ENCODE data around the gene GPC6.

GPC6 gene

DNA sequence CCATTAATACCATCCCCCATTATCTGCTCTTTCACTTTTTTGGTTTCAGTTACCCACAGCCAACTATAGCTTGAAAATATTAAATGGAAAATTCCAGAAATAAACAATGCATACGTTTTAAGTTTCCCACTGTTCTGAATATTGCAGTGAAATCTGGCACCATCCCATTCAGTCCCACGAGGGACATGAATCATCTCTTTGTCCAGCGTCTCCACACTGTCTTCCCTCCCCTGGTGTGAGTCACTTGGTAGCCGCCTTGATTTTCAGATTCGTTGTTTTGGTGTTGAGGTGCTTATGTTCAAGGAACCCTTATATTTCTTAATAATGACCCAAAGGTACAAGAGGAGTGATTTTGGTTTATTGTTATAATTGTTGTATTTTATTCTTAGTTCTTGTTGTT is 1006.8 kb downstream of the GPC6 start:
- TF ChIP-seq, protein P1, sequence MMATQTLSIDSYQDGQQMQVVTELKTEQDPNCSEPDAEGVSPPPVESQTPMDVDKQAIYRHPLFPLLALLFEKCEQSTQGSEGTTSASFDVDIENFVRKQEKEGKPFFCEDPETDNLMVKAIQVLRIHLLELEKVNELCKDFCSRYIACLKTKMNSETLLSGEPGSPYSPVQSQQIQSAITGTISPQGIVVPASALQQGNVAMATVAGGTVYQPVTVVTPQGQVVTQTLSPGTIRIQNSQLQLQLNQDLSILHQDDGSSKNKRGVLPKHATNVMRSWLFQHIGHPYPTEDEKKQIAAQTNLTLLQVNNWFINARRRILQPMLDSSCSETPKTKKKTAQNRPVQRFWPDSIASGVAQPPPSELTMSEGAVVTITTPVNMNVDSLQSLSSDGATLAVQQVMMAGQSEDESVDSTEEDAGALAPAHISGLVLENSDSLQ (IDR thresholded peaks at IDR 0.05): peak; percentile 76
- TF ChIP-seq CTBP1 (IDR thresholded peaks at IDR 0.05; ENCODE audit: borderline replicate concordance) (0 out of 2 replicates have a peak, but pooled peaks have one; percentile 23), TARDBP (IDR thresholded peaks at IDR 0.05) (no peak)
- CTCF ChIA-PET: interaction anchor here (0.6 kb wide), 1 partner anchor 130 kb away, joined by 4 read pairs; no protein-coding TSS in a partner anchor
- DNase-seq (ENCODE audit: extremely low spot score): no peak
- POLR2A ChIA-PET: no interaction called here

DNA sequence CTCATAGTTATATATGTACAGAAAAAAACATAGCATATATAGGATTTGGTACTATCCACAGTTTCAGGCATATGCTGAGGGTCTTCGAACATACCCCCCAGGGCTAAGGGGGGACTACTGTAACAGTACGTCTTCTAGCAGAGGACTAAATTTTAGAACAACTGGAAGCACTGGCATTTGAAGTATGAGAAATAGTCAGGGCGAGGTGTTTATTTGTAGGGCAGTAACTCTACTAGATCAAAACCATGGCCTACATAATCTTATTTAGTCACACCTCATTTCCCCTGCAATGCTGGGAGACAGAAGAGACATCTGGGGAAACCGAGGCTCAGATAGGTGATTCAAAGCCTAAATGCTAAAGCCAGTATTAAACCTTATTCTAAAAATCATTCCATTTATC is 1007.2 kb downstream of the GPC6 start:
- TF ChIP-seq SUZ12 (IDR thresholded peaks at IDR 0.05) (no peak), BHLHE40 (IDR thresholded peaks at IDR 0.05; ENCODE audit: borderline replicate concordance) (no peak), SP1 (IDR thresholded peaks at IDR 0.05) (no peak)
- ChIA-PET POLR2A (no interaction called here), CTCF (no interaction called here)
- DNase-seq (ENCODE audit: extremely low spot score): no peak

GRCh38 chr13:94234738-94235137 is 1008.1 kb downstream of the GPC6 start:
- ChIA-PET POLR2A (no interaction called here), CTCF (interaction anchor here (0.7 kb wide), 1 partner anchor 22 kb away, joined by 3 read pairs; no protein-coding TSS in a partner anchor)
- DNase-seq (ENCODE audit: extremely low spot score): no peak
- TF ChIP-seq ZNF384 (IDR thresholded peaks at IDR 0.05) (no peak), SP1 (IDR thresholded peaks at IDR 0.05) (no peak), ARNT (IDR thresholded peaks at IDR 0.05) (no peak), L3MBTL2 (conservative IDR thresholded peaks at IDR 0.05) (no peak), FOXM1 (IDR thresholded peaks at IDR 0.05; ENCODE audit: borderline replicate concordance) (no peak), FOXK2 (IDR thresholded peaks at IDR 0.05) (no peak)
- TF ChIP-seq, protein P1 (IDR thresholded peaks at IDR 0.05): no peak

- ChIA-PET POLR2A (no interaction called here), CTCF (no interaction called here)
- no peak for TF ChIP-seq FOXK2 (IDR thresholded peaks at IDR 0.05)
- no peak for TF ChIP-seq LEF1 (IDR thresholded peaks at IDR 0.05; ENCODE audit: borderline replicate concordance)
- no peak for TF ChIP-seq ARNT (IDR thresholded peaks at IDR 0.05)
- TF ChIP-seq CTBP1 (IDR thresholded peaks at IDR 0.05; ENCODE audit: borderline replicate concordance): no peak
- TF ChIP-seq, protein P1 (IDR thresholded peaks at IDR 0.05): no peak
These were observed 1009.5 kb downstream of the GPC6 start for GRCh38 chr13:94236132-94236531.

GRCh38 chr13:94236872-94237271 is 1010.3 kb downstream of the GPC6 start:
- CTCF ChIA-PET: no interaction called here
- no peak for DNase-seq (ENCODE audit: extremely low spot score)
- POLR2A ChIA-PET: no interaction called here
- TF ChIP-seq TARDBP (IDR thresholded peaks at IDR 0.05): no peak
- TF ChIP-seq ELF4 (IDR thresholded peaks at IDR 0.05): no peak
- no peak for TF ChIP-seq SP1 (IDR thresholded peaks at IDR 0.05)
- TF ChIP-seq ZNF384 (IDR thresholded peaks at IDR 0.05): no peak
- TF ChIP-seq FOXA1 (IDR thresholded peaks at IDR 0.05): no peak
- TF ChIP-seq, protein P1 (IDR thresholded peaks at IDR 0.05): no peak
- no peak for TF ChIP-seq CTBP1 (IDR thresholded peaks at IDR 0.05; ENCODE audit: borderline replicate concordance)
- TF ChIP-seq FOXM1 (IDR thresholded peaks at IDR 0.05; ENCODE audit: borderline replicate concordance): no peak
- TF ChIP-seq NFRKB (IDR thresholded peaks at IDR 0.05): no peak
- TF ChIP-seq FOXK2 (IDR thresholded peaks at IDR 0.05): no peak
- no peak for TF ChIP-seq BHLHE40 (IDR thresholded peaks at IDR 0.05; ENCODE audit: borderline replicate concordance)
- TF ChIP-seq ARNT (IDR thresholded peaks at IDR 0.05): no peak
- TF ChIP-seq L3MBTL2 (conservative IDR thresholded peaks at IDR 0.05): no peak
- no peak for TF ChIP-seq LEF1 (IDR thresholded peaks at IDR 0.05; ENCODE audit: borderline replicate concordance)
- no peak for TF ChIP-seq SUZ12 (IDR thresholded peaks at IDR 0.05)
- no peak for TF ChIP-seq HDGF (IDR thresholded peaks at IDR 0.05; ENCODE audit: borderline replicate concordance)

More at GRCh38 chr13:94236132-94236531, 1009.5 kb downstream of the GPC6 start:
- DNase-seq (ENCODE audit: extremely low spot score): no peak

DNA sequence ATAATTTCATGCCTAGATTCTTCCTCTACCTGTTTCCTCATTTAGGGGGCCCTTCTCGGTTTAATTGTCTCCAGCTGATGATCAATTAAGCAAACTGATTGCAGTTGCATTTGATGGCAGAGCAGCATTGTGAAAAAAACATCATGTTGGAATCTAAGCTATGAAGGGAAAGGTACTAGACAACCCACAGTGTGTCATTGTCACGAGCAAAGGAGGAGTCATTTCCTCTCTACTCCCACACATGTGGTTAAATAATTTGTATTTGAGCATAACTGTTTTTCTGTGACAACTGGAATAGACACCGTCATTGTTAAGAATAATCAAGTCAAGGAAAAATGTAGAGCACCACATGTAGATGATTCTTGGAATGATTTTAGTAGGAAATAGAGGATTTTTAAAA is 1012.5 kb downstream of the GPC6 start:
- CTCF ChIA-PET: interaction anchor here (0.9 kb wide), 1 partner anchor 1272 kb away, joined by 3 read pairs; no protein-coding TSS in a partner anchor
- DNase-seq (ENCODE audit: extremely low spot score): no peak

More for the DNA sequence above, 1012.5 kb downstream of the GPC6 start:
- no peak for TF ChIP-seq SP1 (IDR thresholded peaks at IDR 0.05)
- TF ChIP-seq TARDBP (IDR thresholded peaks at IDR 0.05): no peak
- no peak for TF ChIP-seq L3MBTL2 (conservative IDR thresholded peaks at IDR 0.05)
- no peak for TF ChIP-seq FOXA1 (IDR thresholded peaks at IDR 0.05)
- TF ChIP-seq, protein P1 (IDR thresholded peaks at IDR 0.05): no peak
- TF ChIP-seq ELF4 (IDR thresholded peaks at IDR 0.05): no peak
- POLR2A ChIA-PET: no interaction called here
